Smooth muscle cell (in vitro differentiated cells): ENCODE results near the gene RNASE2. TPM values are rescaled to one million over a fixed set of nuclear protein-coding genes. Genes with fewer than 3 reads are reported as not detected.
"Not testable (repeated sequence)": the region's sequence is repeated elsewhere in the genome, so short reads cannot be mapped to it uniquely, and the experiment has no call there.

Experiments used
- DNase-seq: peaks from one replicate; lab custom pipeline; 2025; ENCODE audit not compliant: unreplicated experiment; lab: John Stamatoyannopoulos, UW
- H2AFZ ChIP-seq: fragments of 200-600 bp; sonication (generic); 2 replicates; pipeline ENCODE4 v1.6.0; 2016; ENCODE audit warnings: antibody characterized with exemption, low read depth, mild to moderate bottlenecking
- H3F3A ChIP-seq: fragments of 200-600 bp; sonication (generic); 2 replicates; pipeline ENCODE4 v1.6.0; 2017; ENCODE audit warnings: antibody characterized with exemption, low read depth
- H3K27ac ChIP-seq: fragments of 200-600 bp; sonication (generic); 2 replicates; pipeline ENCODE4 v1.5.1; 2016; ENCODE audit warnings: low read depth, mild to moderate bottlenecking
- H3K27me3 ChIP-seq: fragments of 200-600 bp; sonication (generic); 2 replicates; pipeline ENCODE4 v1.6.1; 2016; ENCODE audit warnings: low read depth, mild to moderate bottlenecking
- H3K36me3 ChIP-seq: fragments of 200-600 bp; sonication (generic); 2 replicates; pipeline ENCODE4 v1.5.1; 2016; ENCODE audit warnings: low read depth
- H3K4me1 ChIP-seq: fragments of 200-600 bp; sonication (generic); 2 replicates; pipeline ENCODE4 v1.5.1; 2016; ENCODE audit warnings: low read depth
- H3K4me2 ChIP-seq: fragments of 200-600 bp; sonication (generic); 2 replicates; pipeline ENCODE4 v1.6.0; 2016; ENCODE audit warnings: mild to moderate bottlenecking
- H3K4me3 ChIP-seq: fragments of 200-600 bp; sonication (generic); 2 replicates; pipeline ENCODE4 v1.5.1; 2016; ENCODE audit warnings: mild to moderate bottlenecking
- H3K79me2 ChIP-seq: fragments of 200-600 bp; sonication (generic); 2 replicates; pipeline ENCODE4 v1.6.0; 2016; ENCODE audit warnings: low read depth, mild to moderate bottlenecking
- H3K9ac ChIP-seq: fragments of 200-600 bp; sonication (generic); 2 replicates; pipeline ENCODE4 v1.6.0; 2016; ENCODE audit warnings: low read depth
- H3K9me3 ChIP-seq: fragments of 200-600 bp; sonication (generic); replicated peaks from 2 replicates; pipeline ENCODE4 v1.5.1; 2016; ENCODE audit warnings: low read depth
- H4K20me1 ChIP-seq: fragments of 200-600 bp; sonication (generic); 2 replicates; pipeline ENCODE4 v1.6.0; 2016; ENCODE audit warnings: low read depth
- WGBS: methylation state at CpG from one replicate; pipeline ENCODE4 v1.1.7; 2016; ENCODE audit warnings: low lambda C conversion rate; 5-methylcytosine and 5-hydroxymethylcytosine counted together
- polyA plus RNA-seq: library from polyadenylated mRNA; unstranded; fragments of >200 nt; fragmentation: Nextera tagmentation; extraction: Ambion mirVana; gene quantifications from 2 replicates; pipeline ENCODE4 v1.2.1, GENCODE V29; 2016
- total RNA-seq: library from RNA; depleted of rRNA; stranded (reverse); fragments of >200 nt; gene quantifications from 2 replicates; pipeline ENCODE4 v1.2.3, GENCODE V29; 2014
- TF ChIP-seq, protein P1 (sequence below): fragments of 200-600 bp; sonication (generic); IDR thresholded peaks from 2 replicates; pipeline ENCODE4 v1.5.1; 2017; ENCODE audit warnings: borderline replicate concordance, mild to moderate bottlenecking, antibody characterized with exemption; ENCODE audit not compliant: insufficient read depth, poor library complexity, severe bottlenecking

RNASE2 gene
- total and polyA plus RNA-seq, 2 experiments from 2014 or later, result not detected

DNA sequence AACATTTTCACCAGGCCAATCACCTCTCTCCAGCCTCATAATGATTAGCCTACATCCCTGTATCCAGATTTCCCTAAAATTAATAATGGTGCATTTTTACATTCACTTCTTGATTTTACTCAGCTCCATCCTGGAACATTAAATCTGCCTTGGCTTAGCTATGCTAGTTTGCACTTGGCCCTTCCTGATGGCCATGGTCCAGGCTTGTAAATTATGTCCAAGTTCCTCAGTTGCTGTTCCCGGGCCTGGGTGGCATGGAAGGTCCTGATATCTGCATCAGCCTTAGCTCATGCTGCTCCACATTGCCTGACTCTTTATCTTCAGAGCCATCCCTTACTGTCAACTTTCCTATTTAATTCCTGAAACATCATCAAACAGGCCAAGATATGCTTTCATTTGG lies 23.4 kb downstream of the RNASE2 start:
- no peaks in the 10 kb centered on the region for H3K36me3 ChIP-seq
- H3K79me2 ChIP-seq, result no peaks in the 10 kb centered on the region
- no peak overlapping the region for H3K4me2 ChIP-seq
- no peak overlapping the region for H3K9ac ChIP-seq
- no peaks in the 10 kb centered on the region for H4K20me1 ChIP-seq
- WGBS, result 92% methylated on average over 1 of the region's 1 CpG
- no peaks in the 10 kb centered on the region for H3F3A ChIP-seq
- H3K27me3 ChIP-seq, result no peaks in the 10 kb centered on the region
- no peaks in the 10 kb centered on the region for H3K9me3 ChIP-seq
- H3K27ac ChIP-seq, result no peak overlapping the region
- DNase-seq, result no peak
- H3K4me1 ChIP-seq, result no peaks in the 10 kb centered on the region
- TF ChIP-seq, protein P1, sequence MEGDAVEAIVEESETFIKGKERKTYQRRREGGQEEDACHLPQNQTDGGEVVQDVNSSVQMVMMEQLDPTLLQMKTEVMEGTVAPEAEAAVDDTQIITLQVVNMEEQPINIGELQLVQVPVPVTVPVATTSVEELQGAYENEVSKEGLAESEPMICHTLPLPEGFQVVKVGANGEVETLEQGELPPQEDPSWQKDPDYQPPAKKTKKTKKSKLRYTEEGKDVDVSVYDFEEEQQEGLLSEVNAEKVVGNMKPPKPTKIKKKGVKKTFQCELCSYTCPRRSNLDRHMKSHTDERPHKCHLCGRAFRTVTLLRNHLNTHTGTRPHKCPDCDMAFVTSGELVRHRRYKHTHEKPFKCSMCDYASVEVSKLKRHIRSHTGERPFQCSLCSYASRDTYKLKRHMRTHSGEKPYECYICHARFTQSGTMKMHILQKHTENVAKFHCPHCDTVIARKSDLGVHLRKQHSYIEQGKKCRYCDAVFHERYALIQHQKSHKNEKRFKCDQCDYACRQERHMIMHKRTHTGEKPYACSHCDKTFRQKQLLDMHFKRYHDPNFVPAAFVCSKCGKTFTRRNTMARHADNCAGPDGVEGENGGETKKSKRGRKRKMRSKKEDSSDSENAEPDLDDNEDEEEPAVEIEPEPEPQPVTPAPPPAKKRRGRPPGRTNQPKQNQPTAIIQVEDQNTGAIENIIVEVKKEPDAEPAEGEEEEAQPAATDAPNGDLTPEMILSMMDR, result no peak
- H2AFZ ChIP-seq, result no peak overlapping the region
- no peak overlapping the region for H3K4me3 ChIP-seq

DNA sequence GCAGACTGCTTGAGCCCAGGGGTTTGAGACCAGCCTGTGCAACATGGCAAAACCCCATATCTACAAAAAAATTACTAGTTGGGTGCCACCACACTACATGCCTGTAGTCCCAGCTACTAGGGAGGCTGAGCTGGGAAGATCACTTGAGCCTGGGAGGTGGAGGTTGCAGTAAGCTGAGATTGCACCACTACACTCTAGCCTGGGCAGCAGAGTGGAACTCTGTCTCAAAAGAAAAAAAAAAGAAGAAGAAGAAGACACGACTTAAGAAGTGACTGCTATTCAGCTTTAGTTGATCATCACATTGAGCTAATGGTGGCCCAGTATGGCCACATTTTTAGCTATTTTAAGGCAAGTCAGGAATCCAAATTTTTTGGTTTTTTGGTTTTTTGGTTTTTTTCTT lies 25.6 kb downstream of the RNASE2 start:
- Histone ChIP-seq H3K9ac (no peak overlapping the region), H2AFZ (no peak overlapping the region), H3K27me3 (no peaks in the 10 kb centered on the region), H3F3A (peaks cover 3% of the 10 kb centered on the region), H3K9me3 (no peaks in the 10 kb centered on the region), H3K4me1 (no peaks in the 10 kb centered on the region), H3K36me3 (no peaks in the 10 kb centered on the region), H4K20me1 (no peaks in the 10 kb centered on the region), H3K4me3 (no peak overlapping the region), H3K79me2 (no peaks in the 10 kb centered on the region), H3K27ac (no peak overlapping the region), H3K4me2 (no peak overlapping the region)
- no peak for DNase-seq
- WGBS, result 78% methylated on average over 1 of the region's 1 CpG
- TF ChIP-seq, protein P1, result no peak

DNA sequence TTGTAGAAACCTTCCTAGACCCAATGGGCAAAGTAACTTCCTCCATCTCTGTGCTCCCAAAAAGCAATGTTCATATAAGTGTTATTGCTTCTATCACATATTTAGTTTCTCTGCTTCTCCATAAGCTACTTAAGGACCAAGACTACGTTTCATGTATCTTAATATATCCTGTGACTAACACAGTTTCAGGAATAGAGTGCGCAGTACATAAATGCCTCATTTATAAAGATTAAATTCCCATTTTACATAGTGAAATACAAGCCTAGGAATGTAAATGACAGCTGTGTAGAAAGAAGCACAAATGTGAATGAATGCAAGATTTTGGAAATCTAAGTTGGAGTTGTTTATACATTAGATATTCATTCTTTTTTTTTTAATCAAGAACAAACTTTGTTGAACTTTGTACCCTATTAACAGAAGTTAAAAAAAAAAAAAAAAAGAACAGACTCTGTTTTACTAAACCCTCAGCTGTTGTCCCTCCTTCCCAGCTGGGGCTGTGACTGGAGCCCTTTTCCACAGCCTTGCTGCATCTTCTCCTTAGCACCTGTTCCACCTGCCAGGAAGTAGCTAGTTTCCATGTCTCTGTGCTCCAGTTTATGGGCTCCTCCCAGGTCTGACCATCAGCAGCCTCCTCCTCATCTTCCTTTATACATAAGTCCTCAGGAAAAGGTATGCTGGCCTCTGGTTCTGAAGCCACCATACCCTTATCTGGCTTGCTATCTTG lies 27.5 kb downstream of the RNASE2 start:
- TF ChIP-seq, protein P1, result no peak
- no peak overlapping the region for H3K4me3 ChIP-seq
- H3K4me2 ChIP-seq, result no peak overlapping the region
- no peak overlapping the region for H3K27ac ChIP-seq
- H3K4me1 ChIP-seq, result no peaks in the 10 kb centered on the region
- WGBS, result 98% methylated on average over 2 of the region's 2 CpGs
- no peak for DNase-seq
- H3K36me3 ChIP-seq, result no peaks in the 10 kb centered on the region
- H3K27me3 ChIP-seq, result no peaks in the 10 kb centered on the region
- no peak overlapping the region for H2AFZ ChIP-seq
- H3K79me2 ChIP-seq, result no peaks in the 10 kb centered on the region
- H3K9ac ChIP-seq, result no peak overlapping the region
- peaks cover 11% of the 10 kb centered on the region for H3F3A ChIP-seq
- no peaks in the 10 kb centered on the region for H4K20me1 ChIP-seq
- no peaks in the 10 kb centered on the region for H3K9me3 ChIP-seq

DNA sequence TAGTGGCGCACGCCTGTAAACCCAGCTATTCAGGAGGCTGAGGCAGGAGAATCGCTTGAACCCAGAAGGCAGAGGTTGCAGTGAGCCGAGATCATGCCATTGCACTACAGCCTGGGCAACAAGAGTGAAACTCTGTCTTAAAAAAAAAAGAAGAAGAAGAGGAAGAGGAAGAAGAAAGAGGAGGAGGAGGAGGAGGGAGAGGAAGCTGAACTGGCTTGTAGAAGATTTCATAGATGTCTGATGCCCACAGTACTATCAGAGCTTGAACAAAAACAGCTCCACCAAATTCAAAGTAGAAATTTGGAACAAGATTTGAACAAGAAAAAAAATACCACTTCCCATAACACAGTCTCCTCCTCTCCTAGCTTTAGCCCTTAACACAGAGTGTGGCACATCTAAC lies 30.4 kb downstream of the RNASE2 start:
- H3K4me1 ChIP-seq, H3K4me3 ChIP-seq, H3K9ac ChIP-seq, DNase-seq, H4K20me1 ChIP-seq, H2AFZ ChIP-seq, H3K79me2 ChIP-seq, H3K36me3 ChIP-seq, H3K9me3 ChIP-seq, H3K27me3 ChIP-seq, H3K27ac ChIP-seq, H3K4me2 ChIP-seq: not testable (repeated sequence)
- H3F3A ChIP-seq, result peaks cover 16% of the 10 kb centered on the region
- WGBS, result 95% methylated on average over 4 of the region's 4 CpGs
